PC-3 (cell line): ENCODE measurements around the gene CDH16.

Source experiments
- CTCF ChIP-seq: fragments of 300-600 bp; sonication (generic); conservative IDR thresholded peaks from 2 replicates; pipeline ENCODE4 v1.5.1; 2017; ENCODE audit warnings: antibody characterized with exemption, low read depth, mild to moderate bottlenecking, low read length
- EZH2 ChIP-seq: fragments of 300-600 bp; sonication (generic); IDR thresholded peaks from one replicate; pipeline ENCODE4 v1.6.1; 2017; ENCODE audit warnings: antibody characterized with exemption, mild to moderate bottlenecking, low read length; ENCODE audit not compliant: unreplicated experiment
- EZH2phosphoT487 ChIP-seq: fragments of 300-600 bp; sonication (generic); IDR thresholded peaks from 2 replicates; pipeline ENCODE4 v1.6.1; 2018; ENCODE audit warnings: mild to moderate bottlenecking, antibody characterized with exemption, low read length, borderline replicate concordance

GRCh38 chr16:66881560-66881959 is 37.1 kb downstream of the CDH16 start:
- TF ChIP-seq EZH2, result no peak
- no peak for TF ChIP-seq CTCF
- TF ChIP-seq EZH2phosphoT487, result no peak
